NT2/D1 (cell line): ENCODE data around the gene VPS45.

Source experiments
- YY1 ChIP-seq: IDR thresholded peaks from 2 replicates; pipeline ENCODE4 v1.6.1; 2011; ENCODE audit not compliant: insufficient read length, insufficient read depth
- ZNF274 ChIP-seq: IDR thresholded peaks from 2 replicates; pipeline ENCODE4 v1.6.1; 2011; ENCODE audit warnings: mild to moderate bottlenecking, low read depth, low read length

DNA sequence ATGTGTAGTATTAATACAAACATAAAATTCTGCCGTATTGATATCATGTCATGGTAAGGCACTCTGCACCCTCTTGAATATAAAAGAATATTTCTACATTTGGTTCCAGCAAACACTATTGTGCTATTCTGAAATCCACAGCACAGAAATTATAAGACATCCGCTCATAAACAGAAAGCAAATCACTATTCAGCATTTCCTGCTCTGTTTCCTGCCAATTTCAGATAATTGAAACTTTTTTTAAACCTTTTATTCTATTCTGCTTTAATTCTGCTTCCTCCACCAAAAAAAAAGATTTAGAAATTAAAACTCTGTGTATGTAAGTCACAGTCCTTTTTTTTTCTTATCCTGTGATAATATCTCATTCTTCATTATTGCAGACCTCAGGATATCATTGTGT, 42.5 kb downstream of the VPS45 start:
- no peak for TF ChIP-seq ZNF274
- no peak for TF ChIP-seq YY1
